GM23248 (cell line): ENCODE measurements around the gene SELENOO. TPM values are rescaled to one million over a fixed set of nuclear protein-coding genes. Genes with fewer than 3 reads are reported as not detected.

ENCODE experiments used
- DNase-seq: peaks from one replicate; pipeline ENCODE4 v3.0.0-alpha.2; 2015
- H2AFZ ChIP-seq: fragments of 200-600 bp; sonication (generic); 2 replicates; pipeline ENCODE4 v1.6.1; 2016; ENCODE audit warnings: antibody characterized with exemption
- H3F3A ChIP-seq: fragments of 200-600 bp; sonication (generic); 2 replicates; pipeline ENCODE4 v1.6.1; 2016; ENCODE audit warnings: mild to moderate bottlenecking, antibody characterized with exemption, mixed run types; ENCODE audit not compliant: insufficient read depth
- H3K27ac ChIP-seq: fragments of 200-600 bp; sonication (generic); 2 replicates; pipeline ENCODE4 v1.5.1; 2016; ENCODE audit warnings: mild to moderate bottlenecking
- H3K27me3 ChIP-seq: fragments of 200-600 bp; sonication (generic); replicated peaks from 2 replicates; pipeline ENCODE4 v1.6.1; 2016; ENCODE audit warnings: mild to moderate bottlenecking; ENCODE audit not compliant: insufficient read depth
- H3K36me3 ChIP-seq: fragments of 200-600 bp; sonication (generic); 2 replicates; pipeline ENCODE4 v1.6.1; 2016; ENCODE audit warnings: low read depth, mild to moderate bottlenecking
- H3K4me1 ChIP-seq: fragments of 200-600 bp; sonication (generic); 2 replicates; pipeline ENCODE4 v1.6.1; 2016; ENCODE audit warnings: mild to moderate bottlenecking; ENCODE audit not compliant: insufficient read depth
- H3K4me2 ChIP-seq: fragments of 200-600 bp; sonication (generic); one replicate; pipeline ENCODE4 v1.6.1; 2016; ENCODE audit warnings: mild to moderate bottlenecking; ENCODE audit not compliant: unreplicated experiment
- H3K4me3 ChIP-seq: fragments of 200-600 bp; sonication (generic); 2 replicates; pipeline ENCODE4 v1.5.1; 2016; ENCODE audit warnings: mild to moderate bottlenecking
- H3K79me2 ChIP-seq: fragments of 200-600 bp; sonication (generic); 2 replicates; pipeline ENCODE4 v1.6.1; 2016; ENCODE audit warnings: mild to moderate bottlenecking; ENCODE audit not compliant: insufficient read depth
- H3K9ac ChIP-seq: fragments of 200-600 bp; sonication (generic); 2 replicates; pipeline ENCODE4 v1.6.1; 2016; ENCODE audit warnings: mild to moderate bottlenecking
- H3K9me2 ChIP-seq: fragments of 200-600 bp; sonication (generic); 2 replicates; pipeline ENCODE4 v1.6.1; 2016; ENCODE audit warnings: mixed run types, mild to moderate bottlenecking, moderate library complexity; ENCODE audit not compliant: insufficient read depth
- H3K9me3 ChIP-seq: fragments of 200-600 bp; sonication (generic); one replicate; pipeline ENCODE4 v1.6.1; 2017; ENCODE audit warnings: low read depth
- H4K20me1 ChIP-seq: fragments of 200-600 bp; sonication (generic); 2 replicates; pipeline ENCODE4 v1.6.0; 2016; ENCODE audit not compliant: insufficient read depth
- EZH2 ChIP-seq: fragments of 200-600 bp; sonication (generic); IDR thresholded peaks from 2 replicates; pipeline ENCODE4 v1.6.1; 2018; ENCODE audit warnings: antibody characterized with exemption, mild to moderate bottlenecking; ENCODE audit not compliant: insufficient read depth, poor library complexity, severe bottlenecking
- EZH2phosphoT487 ChIP-seq: fragments of 200-600 bp; sonication (generic); IDR thresholded peaks from 2 replicates; pipeline ENCODE4 v1.6.1; 2018; ENCODE audit warnings: antibody characterized with exemption, moderate library complexity, mild to moderate bottlenecking, low read depth; ENCODE audit not compliant: insufficient read depth
- WGBS, 2 experiments: methylation state at CpG; one replicate each; pipeline ENCODE4 v1.1.6; 2015 to 2017; ENCODE audit warnings: low lambda C conversion rate in 2 of 2, low coverage in 1 of 2; ENCODE audit errors: missing lambda C conversion rate in 2 of 2; 5-methylcytosine and 5-hydroxymethylcytosine counted together
- in situ Hi-C: fragments of 300-500 bp; cut with MboI; formaldehyde crosslinking; loops from 2 replicates; pipeline ENCODE4 v1.15.0; 2020
- polyA plus RNA-seq: library from polyadenylated mRNA; unstranded; fragments of >200 nt; fragmentation: Nextera tagmentation; extraction: Ambion mirVana; gene quantifications from 2 replicates; pipeline ENCODE4 v1.2.1, GENCODE V29; 2016
- total RNA-seq: library from RNA; depleted of rRNA; stranded (reverse); fragments of >200 nt; shearing (Covaris generic); gene quantifications from 2 replicates; pipeline ENCODE4 v1.2.3, GENCODE V29; 2014

SELENOO gene
- total and polyA plus RNA-seq, 2 experiments from 2014 or later: 5.0 to 24.3 TPM

DNA sequence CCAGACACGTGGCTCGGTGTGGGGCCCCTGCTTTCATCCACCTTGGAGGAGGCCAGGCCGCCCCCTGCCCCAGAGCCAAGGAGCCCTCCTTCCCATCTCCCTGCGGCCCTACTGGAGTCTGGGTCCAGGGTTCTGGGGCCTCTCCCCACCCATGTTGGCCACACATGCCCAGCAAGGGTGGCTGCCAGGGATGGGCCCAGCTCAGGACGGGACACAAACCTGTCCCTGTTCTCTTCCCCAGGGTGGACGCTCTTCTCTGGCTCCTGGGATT, 25.7 kb upstream of the SELENOO start:
- no peak overlapping the region for H3K4me3 ChIP-seq
- H3K79me2 ChIP-seq: no peaks in the 10 kb centered on the region
- no peak for DNase-seq
- H3K36me3 ChIP-seq: no peaks in the 10 kb centered on the region
- 69 to 70% methylated on average over 5 to 6 of the region's 6 CpGs for WGBS, 2 experiments
- no peak overlapping the region for H2AFZ ChIP-seq
- no peak overlapping the region for H3K4me2 ChIP-seq
- H3K9me2 ChIP-seq: no peaks in the 10 kb centered on the region
- H3K4me1 ChIP-seq: no peaks in the 10 kb centered on the region
- in situ Hi-C loops: no loop called here
- TF ChIP-seq EZH2: no peak
- no peak for TF ChIP-seq EZH2phosphoT487
- H3K9ac ChIP-seq: no peak overlapping the region
- no peak overlapping the region for H3K27ac ChIP-seq
- no peaks in the 10 kb centered on the region for H3K9me3 ChIP-seq
- H4K20me1 ChIP-seq: no peaks in the 10 kb centered on the region
- H3K27me3 ChIP-seq: peaks cover 12% of the 10 kb centered on the region; the same call in 1 of the 2 replicates
- no peaks in the 10 kb centered on the region for H3F3A ChIP-seq

DNA sequence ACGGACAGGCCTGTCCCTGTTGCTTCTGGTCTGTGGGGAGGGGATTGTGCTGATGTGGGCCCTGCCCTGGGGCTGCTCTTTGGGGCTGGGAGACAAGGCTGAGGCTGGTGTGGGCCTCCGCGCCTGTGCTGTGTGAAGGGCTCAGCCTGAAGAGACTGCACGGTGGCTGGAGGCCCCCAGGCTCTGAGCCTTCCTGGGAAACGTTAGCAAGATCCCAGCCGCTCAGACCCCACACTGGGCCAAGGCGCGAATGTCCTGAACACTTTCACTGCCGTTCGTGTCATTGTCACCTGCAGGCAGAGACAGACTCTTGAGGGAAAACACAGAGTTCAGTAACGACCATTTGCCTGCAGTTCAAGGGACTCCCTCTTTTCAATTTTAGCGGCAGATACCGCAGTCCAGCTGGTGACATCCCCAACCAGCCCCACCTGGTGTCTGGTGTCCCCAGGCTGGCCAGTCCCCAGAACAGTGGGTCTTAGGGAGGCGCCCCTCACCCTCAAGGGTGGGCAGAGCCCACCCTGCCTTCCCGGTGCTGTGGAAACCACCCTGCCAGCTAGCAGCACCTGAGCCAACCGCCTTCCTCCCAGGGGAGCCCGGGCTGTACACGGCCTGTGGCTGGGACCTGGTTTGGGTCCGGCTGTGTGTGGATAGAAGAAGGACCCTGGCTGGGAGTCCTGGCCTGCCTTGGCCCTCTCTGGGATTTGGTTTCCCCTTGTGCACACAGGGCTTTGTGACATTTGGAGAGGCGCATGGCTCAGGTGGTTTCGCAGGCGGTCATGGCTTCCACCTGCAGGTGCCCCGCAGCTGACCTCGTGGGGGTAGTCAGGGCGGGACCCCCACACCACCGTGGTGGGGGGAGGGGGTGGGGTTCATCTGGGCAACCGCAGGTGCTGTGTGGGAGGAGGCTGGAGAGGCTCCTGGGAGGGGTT, 24.6 kb upstream of the SELENOO start:
- Histone ChIP-seq H4K20me1 (no peaks in the 10 kb centered on the region), H3K27ac (no peak overlapping the region), H3K4me1 (no peaks in the 10 kb centered on the region), H3K4me3 (no peak overlapping the region), H3K9me2 (no peaks in the 10 kb centered on the region), H3F3A (no peaks in the 10 kb centered on the region), H3K4me2 (no peak overlapping the region), H3K9me3 (no peaks in the 10 kb centered on the region), H3K27me3 (peaks cover 7% of the 10 kb centered on the region; the same call in 1 of the 2 replicates), H3K36me3 (no peaks in the 10 kb centered on the region), H3K9ac (no peak overlapping the region), H2AFZ (no peak overlapping the region), H3K79me2 (no peaks in the 10 kb centered on the region)
- in situ Hi-C loops: no loop called here
- DNase-seq: no peak
- WGBS, 2 experiments: 69 to 73% methylated on average over 26 of the region's 27 CpGs
- TF ChIP-seq EZH2phosphoT487 (no peak), EZH2 (no peak)

DNA sequence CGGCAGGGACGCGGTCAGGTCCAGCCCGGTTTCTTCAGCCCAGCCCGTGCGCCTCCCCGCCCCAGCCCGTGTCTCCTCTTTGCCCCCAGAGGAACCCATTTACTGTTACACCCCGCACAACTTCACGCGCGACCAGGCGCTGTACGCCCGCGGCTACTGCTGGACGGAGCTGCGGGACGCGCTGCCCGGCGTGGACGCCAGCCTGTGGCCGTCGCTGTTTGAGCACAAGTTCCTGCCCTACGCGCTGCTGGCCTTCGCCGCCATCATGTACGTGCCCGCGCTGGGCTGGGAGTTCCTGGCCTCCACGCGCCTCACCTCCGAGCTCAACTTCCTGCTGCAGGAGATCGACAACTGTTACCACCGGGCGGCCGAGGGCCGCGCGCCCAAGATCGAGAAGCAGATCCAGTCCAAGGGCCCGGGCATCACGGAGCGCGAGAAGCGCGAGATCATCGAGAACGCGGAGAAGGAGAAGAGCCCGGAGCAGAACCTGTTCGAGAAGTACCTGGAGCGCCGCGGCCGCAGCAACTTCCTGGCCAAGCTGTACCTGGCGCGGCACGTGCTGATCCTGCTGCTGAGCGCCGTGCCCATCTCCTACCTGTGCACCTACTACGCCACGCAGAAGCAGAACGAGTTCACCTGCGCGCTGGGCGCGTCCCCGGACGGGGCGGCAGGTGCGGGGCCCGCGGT, 23.8 kb upstream of the SELENOO start:
- H3K4me1 ChIP-seq: no peaks in the 10 kb centered on the region
- 0 out of 2 replicates have a peak, but pooled peaks cover 3% of the 10 kb centered on the region for H3K27me3 ChIP-seq
- H2AFZ ChIP-seq: no peak overlapping the region
- no peak for DNase-seq
- H3K9me2 ChIP-seq: no peaks in the 10 kb centered on the region
- TF ChIP-seq EZH2phosphoT487 (no peak), EZH2 (no peak)
- no peaks in the 10 kb centered on the region for H3K9me3 ChIP-seq
- no peaks in the 10 kb centered on the region for H3F3A ChIP-seq
- H3K27ac ChIP-seq: no peak overlapping the region
- no peaks in the 10 kb centered on the region for H4K20me1 ChIP-seq
- no peak overlapping the region for H3K9ac ChIP-seq
- in situ Hi-C loops: no loop called here
- 96 to 97% methylated on average over 62 to 76 of the region's 76 CpGs for WGBS, 2 experiments
- H3K4me2 ChIP-seq: no peak overlapping the region
- H3K79me2 ChIP-seq: no peaks in the 10 kb centered on the region
- no peaks in the 10 kb centered on the region for H3K36me3 ChIP-seq
- H3K4me3 ChIP-seq: no peak overlapping the region

DNA sequence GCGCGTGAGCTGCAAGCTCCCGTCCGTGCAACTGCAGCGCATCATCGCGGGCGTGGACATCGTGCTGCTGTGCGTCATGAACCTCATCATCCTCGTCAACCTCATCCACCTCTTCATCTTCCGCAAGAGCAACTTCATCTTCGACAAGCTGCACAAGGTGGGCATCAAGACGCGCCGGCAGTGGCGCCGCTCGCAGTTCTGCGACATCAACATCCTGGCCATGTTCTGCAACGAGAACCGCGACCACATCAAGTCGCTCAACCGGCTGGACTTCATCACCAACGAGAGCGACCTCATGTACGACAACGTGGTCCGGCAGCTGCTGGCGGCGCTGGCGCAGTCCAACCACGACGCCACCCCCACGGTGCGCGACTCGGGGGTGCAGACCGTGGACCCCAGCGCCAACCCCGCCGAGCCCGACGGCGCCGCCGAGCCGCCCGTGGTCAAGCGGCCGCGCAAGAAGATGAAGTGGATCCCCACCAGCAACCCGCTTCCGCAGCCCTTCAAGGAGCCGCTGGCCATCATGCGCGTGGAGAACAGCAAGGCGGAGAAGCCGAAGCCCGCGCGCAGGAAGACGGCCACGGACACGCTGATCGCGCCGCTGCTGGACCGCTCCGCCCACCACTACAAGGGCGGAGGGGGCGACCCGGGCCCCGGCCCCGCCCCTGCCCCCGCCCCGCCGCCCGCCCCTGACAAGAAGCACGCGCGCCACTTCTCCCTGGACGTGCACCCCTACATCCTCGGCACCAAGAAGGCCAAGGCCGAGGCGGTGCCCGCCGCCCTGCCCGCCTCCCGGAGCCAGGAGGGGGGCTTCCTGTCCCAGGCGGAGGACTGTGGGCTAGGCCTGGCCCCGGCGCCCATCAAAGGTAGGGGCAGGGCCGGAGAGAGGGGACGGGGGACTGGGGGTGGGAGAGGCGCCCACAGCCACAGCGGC, 23.0 kb upstream of the SELENOO start:
- 56 to 68% methylated on average over 44 to 87 of the region's 98 CpGs for WGBS, 2 experiments
- Histone ChIP-seq H4K20me1 (no peaks in the 10 kb centered on the region), H3K9me2 (no peaks in the 10 kb centered on the region), H3F3A (no peaks in the 10 kb centered on the region), H3K4me3 (no peak overlapping the region), H3K4me1 (no peaks in the 10 kb centered on the region), H3K9me3 (no peaks in the 10 kb centered on the region), H3K79me2 (no peaks in the 10 kb centered on the region), H3K36me3 (no peaks in the 10 kb centered on the region), H2AFZ (no peak overlapping the region), H3K27ac (no peak overlapping the region), H3K27me3 (0 out of 2 replicates have a peak, but pooled peaks cover 3% of the 10 kb centered on the region), H3K4me2 (no peak overlapping the region), H3K9ac (no peak overlapping the region)
- in situ Hi-C loops: no loop called here
- no peak for TF ChIP-seq EZH2
- TF ChIP-seq EZH2phosphoT487: no peak
- no peak for DNase-seq
